Effector memory CD4-positive, alpha-beta T cell (primary cell): ENCODE measurements around the gene PWWP2B.

Source experiments
- DNase-seq, 3 donors: peaks; one replicate each; pipeline ENCODE4 v3.0.0-alpha.2; 2020
- H3K27ac ChIP-seq: 2 replicates; pipeline ENCODE4 v1.7.0; 2013; ENCODE audit warnings: mild to moderate bottlenecking, low read length, moderate library complexity; ENCODE audit not compliant: insufficient read depth, poor library complexity, severe bottlenecking
- H3K27me3 ChIP-seq: replicated peaks from 2 replicates; pipeline ENCODE4 v1.7.0; 2013; ENCODE audit warnings: mild to moderate bottlenecking, low read length; ENCODE audit not compliant: insufficient read depth, control insufficient read depth, poor library complexity, severe bottlenecking
- H3K36me3 ChIP-seq: 2 replicates; pipeline ENCODE4 v1.7.0; 2013; ENCODE audit warnings: mild to moderate bottlenecking, low read length, moderate library complexity; ENCODE audit not compliant: control insufficient read depth, insufficient read depth
- H3K4me1 ChIP-seq: 2 replicates; pipeline ENCODE4 v1.7.0; 2013; ENCODE audit warnings: low read length, mild to moderate bottlenecking; ENCODE audit not compliant: control insufficient read depth, insufficient read depth, poor library complexity, severe bottlenecking
- H3K4me3 ChIP-seq: 2 replicates; pipeline ENCODE4 v1.7.0; 2013; ENCODE audit warnings: low read length, low read depth, mild to moderate bottlenecking; ENCODE audit not compliant: insufficient read depth, poor library complexity, severe bottlenecking
- H3K9me3 ChIP-seq: 2 replicates; pipeline ENCODE4 v1.7.0; 2013; ENCODE audit warnings: mild to moderate bottlenecking, low read length, moderate library complexity; ENCODE audit not compliant: control insufficient read depth

The PWWP2B gene

GRCh38 chr10:132354356-132355094, 42.5 kb upstream of the PWWP2B start:
- Histone ChIP-seq H3K9me3 (no peaks in the 10 kb centered on the region), H3K4me3 (no peak overlapping the region), H3K36me3 (no peaks in the 10 kb centered on the region), H3K27ac (no peak overlapping the region), H3K27me3 (no peaks in the 10 kb centered on the region), H3K4me1 (no peaks in the 10 kb centered on the region)
- DNase-seq: no peak

- H3K4me3 ChIP-seq: no peak overlapping the region
- DNase-seq: no peak
- H3K4me1 ChIP-seq: no peaks in the 10 kb centered on the region
- no peak overlapping the region for H3K27ac ChIP-seq
- H3K27me3 ChIP-seq: no peaks in the 10 kb centered on the region
- no peaks in the 10 kb centered on the region for H3K9me3 ChIP-seq
- H3K36me3 ChIP-seq: no peaks in the 10 kb centered on the region
Measured at GRCh38 chr10:132355297-132355696, 41.7 kb upstream of the PWWP2B start.

GRCh38 chr10:132355754-132356153, 41.2 kb upstream of the PWWP2B start:
- H3K36me3 ChIP-seq: no peaks in the 10 kb centered on the region
- no peak overlapping the region for H3K4me3 ChIP-seq
- no peaks in the 10 kb centered on the region for H3K9me3 ChIP-seq
- no peak overlapping the region for H3K27ac ChIP-seq
- H3K27me3 ChIP-seq: no peaks in the 10 kb centered on the region
- no peaks in the 10 kb centered on the region for H3K4me1 ChIP-seq
- DNase-seq: no peak

GRCh38 chr10:132356621-132357195, 40.3 kb upstream of the PWWP2B start:
- Histone ChIP-seq H3K4me3 (no peak overlapping the region), H3K27me3 (no peaks in the 10 kb centered on the region), H3K36me3 (no peaks in the 10 kb centered on the region)

DNA sequence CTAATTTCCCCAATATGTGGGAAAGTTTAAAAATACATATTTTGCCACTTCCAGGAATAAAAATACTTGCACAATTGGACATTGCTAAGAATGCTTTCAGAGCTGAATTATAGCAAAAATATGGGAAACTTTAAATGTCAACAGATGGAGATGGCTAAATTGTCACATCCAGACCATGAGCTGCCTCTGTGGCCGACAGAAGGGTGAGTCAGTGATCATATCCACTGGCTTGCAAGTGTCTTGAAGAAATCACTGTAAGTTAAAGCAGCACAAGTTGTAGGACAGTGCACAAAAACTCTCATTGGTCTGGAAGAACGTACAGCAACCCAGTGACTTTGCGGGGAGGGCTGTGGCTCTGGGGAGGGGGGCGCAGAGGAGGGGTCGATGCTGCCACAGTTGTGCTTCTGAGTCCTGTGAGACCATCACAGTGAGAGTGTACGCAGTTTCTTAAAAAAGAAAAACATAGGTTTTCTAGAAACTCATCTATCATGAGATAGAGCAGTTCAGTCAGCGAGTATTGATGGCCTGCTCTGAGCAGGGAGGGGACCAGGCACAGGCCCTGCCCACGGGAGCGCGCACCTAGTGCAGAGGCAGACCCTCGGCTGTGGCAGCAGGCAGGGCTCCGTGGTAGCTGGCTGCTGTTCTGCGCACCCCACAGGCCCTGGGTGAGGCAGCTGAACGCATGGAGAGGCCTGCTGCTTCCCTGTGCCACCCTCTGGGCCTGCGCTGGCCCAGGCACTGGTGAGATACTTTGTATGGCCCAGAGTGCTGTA, 39.5 kb upstream of the PWWP2B start:
- no peak for DNase-seq
- Histone ChIP-seq H3K9me3 (no peaks in the 10 kb centered on the region), H3K27me3 (no peaks in the 10 kb centered on the region), H3K27ac (no peak overlapping the region), H3K36me3 (no peaks in the 10 kb centered on the region), H3K4me3 (no peak overlapping the region), H3K4me1 (no peaks in the 10 kb centered on the region)

More at GRCh38 chr10:132356621-132357195, 40.3 kb upstream of the PWWP2B start:
- Histone ChIP-seq H3K4me1 (no peaks in the 10 kb centered on the region), H3K9me3 (no peaks in the 10 kb centered on the region), H3K27ac (no peak overlapping the region)
- DNase-seq: no peak

GRCh38 chr10:132359305-132360040, 37.5 kb upstream of the PWWP2B start:
- Histone ChIP-seq H3K4me3 (no peak overlapping the region), H3K9me3 (no peaks in the 10 kb centered on the region), H3K27me3 (no peaks in the 10 kb centered on the region), H3K4me1 (no peaks in the 10 kb centered on the region), H3K27ac (no peak overlapping the region), H3K36me3 (no peaks in the 10 kb centered on the region)
- DNase-seq: no peak

- Histone ChIP-seq H3K27ac (no peak overlapping the region), H3K27me3 (no peaks in the 10 kb centered on the region), H3K36me3 (no peaks in the 10 kb centered on the region), H3K9me3 (no peaks in the 10 kb centered on the region), H3K4me3 (no peak overlapping the region), H3K4me1 (no peaks in the 10 kb centered on the region)
- no peak for DNase-seq
Measured at GRCh38 chr10:132360766-132361447, 36.1 kb upstream of the PWWP2B start.

DNA sequence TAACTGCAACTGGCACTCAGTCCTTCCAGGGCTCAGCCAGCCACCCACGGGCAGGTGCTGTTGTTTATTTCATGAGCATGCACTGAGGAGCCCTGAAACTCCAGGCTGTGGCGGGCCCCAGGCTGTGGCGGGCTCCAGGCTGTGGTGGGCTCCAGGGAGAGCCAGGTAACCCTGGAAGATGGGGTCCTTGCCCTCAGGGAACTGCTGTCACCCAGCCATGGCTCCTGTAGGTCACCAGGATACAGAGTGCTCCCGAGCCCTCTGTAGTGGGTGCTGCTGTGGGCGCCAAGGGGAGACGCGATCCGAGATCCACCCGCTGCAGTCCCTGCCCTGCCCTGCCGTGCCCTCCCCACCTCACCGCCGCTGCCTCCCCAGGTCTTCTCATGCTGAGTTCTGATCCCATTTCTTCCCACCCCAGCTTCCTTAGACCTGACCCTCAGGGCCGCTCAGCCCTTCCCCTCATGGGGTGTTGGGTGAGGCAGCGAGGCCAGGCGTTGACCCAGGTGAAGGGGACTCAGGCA, 35.4 kb upstream of the PWWP2B start:
- H3K4me1 ChIP-seq: no peaks in the 10 kb centered on the region
- H3K27ac ChIP-seq: no peak overlapping the region
- H3K9me3 ChIP-seq: no peaks in the 10 kb centered on the region
- no peaks in the 10 kb centered on the region for H3K27me3 ChIP-seq
- H3K36me3 ChIP-seq: no peaks in the 10 kb centered on the region
- H3K4me3 ChIP-seq: no peak overlapping the region
- no peak for DNase-seq

- no peak for DNase-seq
- Histone ChIP-seq H3K9me3 (no peaks in the 10 kb centered on the region), H3K27ac (no peak overlapping the region), H3K27me3 (no peaks in the 10 kb centered on the region), H3K4me1 (no peaks in the 10 kb centered on the region), H3K36me3 (no peaks in the 10 kb centered on the region), H3K4me3 (no peak overlapping the region)
Measured at GRCh38 chr10:132362151-132362611, 34.8 kb upstream of the PWWP2B start.
